Left lung (tissue), 10 donors: ENCODE results near the gene PANX1. TPM values are rescaled to one million over a fixed set of nuclear protein-coding genes. Genes with fewer than 3 reads are reported as not detected.

Experiments used
- ATAC-seq: fragments of 200-7000 bp; cut with Tn5 transposase; one replicate; pipeline ENCODE4 v1.9.1; 2020; ENCODE audit warnings: moderate library complexity
- DNase-seq, 4 donors: peaks; one replicate each; pipeline ENCODE4 v3.0.0-alpha.2; 2013 to 2020
- H3K27ac ChIP-seq, 2 donors: fragments of 200-600 bp; sonication (generic) in 1 of 2; one replicate each; pipeline versions ENCODE4 v1.5.0 to v1.8.0; 2020 to 2021
- H3K27me3 ChIP-seq, 2 donors: fragments of 200-600 bp; sonication (generic) in 1 of 2; one replicate each; pipeline versions ENCODE4 v1.5.0 to v1.8.0; 2020 to 2021
- H3K36me3 ChIP-seq, 2 donors: fragments of 200-600 bp; sonication (generic) in 1 of 2; one replicate each; pipeline versions ENCODE4 v1.5.0 to v1.8.0; 2020 to 2021
- H3K4me1 ChIP-seq, 2 donors: fragments of 200-600 bp; one replicate each; pipeline ENCODE4 v1.8.0; 2021
- H3K4me3 ChIP-seq, 2 donors: fragments of 200-600 bp; sonication (generic) in 1 of 2; one replicate each; pipeline versions ENCODE4 v1.5.0 to v1.8.0; 2020 to 2021; ENCODE audit warnings: mild to moderate bottlenecking in 1 of 2
- H3K9me3 ChIP-seq, 2 donors: fragments of 200-600 bp; sonication (generic) in 1 of 2; one replicate each; pipeline versions ENCODE4 v1.5.0 to v1.8.0; 2020 to 2021
- CTCF ChIP-seq, 2 donors: fragments of 200-600 bp; sonication (generic) in 1 of 2; IDR thresholded peaks; one replicate each; pipeline versions ENCODE4 v1.5.0 to v1.8.0; 2021; ENCODE audit warnings: antibody characterized with exemption in 2 of 2
- intact Hi-C, 2 donors: fragments of 100-400 bp; cut with DNase I; formaldehyde crosslinking; loops; one replicate each; pipeline versions ENCODE4 v1.11.2 to v1.14.2; 2022
- polyA plus RNA-seq, 6 donors: library from polyadenylated mRNA; unstranded; fragments of 120-200 nt; gene quantifications; one replicate each; pipeline ENCODE4 v1.2.1, GENCODE V29; 2013; ENCODE audit not compliant: insufficient read length in 6 of 6
- total RNA-seq, 2 donors: library from RNA; stranded (reverse); fragmentation: NEBNext Ultra II Directional; extraction: Animal tissue kit (Norgen Biotek cat#: 25700); gene quantifications; one replicate each; pipeline ENCODE4 v1.2.1, GENCODE V29; 2021
- donor health status: DM: no; HTN: yes; CAD: no.
- donor health status: DM: no; HTN: no; CAD: no.

The PANX1 gene
- total and polyA plus RNA-seq, 8 donors: 21.1 to 36.8 (median 27.3) TPM

GRCh38 chr11:94224078-94224477 lies 95.4 kb downstream of the PANX1 start:
- TF ChIP-seq CTCF (IDR thresholded peaks at IDR 0.05): no peak
- H3K36me3 ChIP-seq: no peaks in the 10 kb centered on the region
- no peaks in the 10 kb centered on the region for H3K4me1 ChIP-seq
- no peak overlapping the region for H3K4me3 ChIP-seq
- intact Hi-C loops: no loop called here
- ATAC-seq: no peak
- no peaks in the 10 kb centered on the region for H3K27me3 ChIP-seq
- H3K27ac ChIP-seq: no peak overlapping the region
- no peak for DNase-seq
- peaks cover 0 to 30% of the 10 kb centered on the region in 2 donors for H3K9me3 ChIP-seq

Other genes starting within 250 kb of the PANX1 start
- gene HEPHL1, start 107.5 kb upstream of the PANX1 start, total RNA-seq: not detected
- gene HEPHL1, start 107.5 kb upstream of the PANX1 start, polyA plus RNA-seq: under 1 TPM in 3 of 6 donors, not detected in 3; 0.06 to 0.21 (median 0.14) TPM
- not detected for gene IZUMO1R, start 175.7 kb downstream of the PANX1 start, total RNA-seq
- not detected for gene IZUMO1R, start 175.7 kb downstream of the PANX1 start, polyA plus RNA-seq